Chondrocyte (in vitro differentiated cells): ENCODE results near the gene CUBN. TPM values are rescaled to one million over a fixed set of nuclear protein-coding genes. Genes with fewer than 3 reads are reported as not detected.
A peak's percentile ranks its signal among the peaks of the same experiment; 100 is the strongest.

Experiments
- DNase-seq: peaks from one replicate; pipeline ENCODE4 v3.0.0; 2021; ENCODE audit warnings: mixed read lengths, low spot score
- H3K27ac Mint-ChIP-seq: one replicate; pipeline ENCODE4 v1.8.0; 2021; ENCODE audit warnings: mild to moderate bottlenecking, moderate library complexity, mixed read lengths; ENCODE audit not compliant: unreplicated experiment
- H3K27me3 Mint-ChIP-seq: 2 replicates; pipeline ENCODE4 v1.8.0; 2021; ENCODE audit warnings: low read depth, mixed read lengths
- H3K36me3 Mint-ChIP-seq: 2 replicates; pipeline ENCODE4 v1.8.0; 2021; ENCODE audit warnings: low read depth, mixed read lengths
- H3K4me1 Mint-ChIP-seq: 2 replicates; pipeline ENCODE4 v1.8.0; 2021; ENCODE audit warnings: low read depth, mild to moderate bottlenecking, mixed read lengths
- H3K4me3 Mint-ChIP-seq: one replicate; pipeline ENCODE4 v1.8.0; 2021; ENCODE audit warnings: mild to moderate bottlenecking, moderate library complexity, mixed read lengths; ENCODE audit not compliant: unreplicated experiment
- H3K9me3 Mint-ChIP-seq: 2 replicates; pipeline ENCODE4 v1.8.0; 2021; ENCODE audit warnings: low read depth, mixed read lengths
- total RNA-seq: library from RNA; stranded (reverse); gene quantifications from 3 replicates; pipeline ENCODE4 v1.2.1, GENCODE V29; 2021
- TF ChIP-seq, protein P1 (sequence below): fragments of 200-600 bp; sonication (generic); IDR thresholded peaks from 2 replicates; pipeline ENCODE4 v1.5.0; 2021; ENCODE audit warnings: antibody characterized with exemption, mild to moderate bottlenecking, moderate library complexity

CUBN gene
- total RNA-seq, 1 donor from 2014 or later = 1.0 TPM

DNA sequence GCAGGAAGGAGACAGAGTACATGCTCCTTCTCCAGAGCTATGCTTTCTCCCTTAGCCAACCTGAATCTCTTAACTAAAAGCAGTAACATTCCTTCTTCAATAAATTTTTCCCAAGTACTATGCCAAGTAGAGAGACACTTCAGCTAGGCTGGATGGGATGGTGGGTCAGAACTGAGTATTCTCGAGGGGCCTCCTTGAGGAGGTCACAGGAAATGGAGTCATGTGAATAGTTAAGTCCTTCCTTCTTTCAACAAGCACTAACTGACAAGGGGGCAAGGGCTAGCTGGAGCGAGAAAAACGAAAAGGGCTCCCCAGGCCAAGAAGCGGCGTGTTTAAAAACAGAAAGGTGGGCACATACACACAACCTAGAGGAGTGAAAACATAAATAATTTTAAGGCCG lies 317.8 kb downstream of the CUBN start:
- DNase-seq = no peak
- H3K4me3 Mint-ChIP-seq = no peak overlapping the region
- no peaks in the 10 kb centered on the region for H3K9me3 Mint-ChIP-seq
- TF ChIP-seq, protein P1, sequence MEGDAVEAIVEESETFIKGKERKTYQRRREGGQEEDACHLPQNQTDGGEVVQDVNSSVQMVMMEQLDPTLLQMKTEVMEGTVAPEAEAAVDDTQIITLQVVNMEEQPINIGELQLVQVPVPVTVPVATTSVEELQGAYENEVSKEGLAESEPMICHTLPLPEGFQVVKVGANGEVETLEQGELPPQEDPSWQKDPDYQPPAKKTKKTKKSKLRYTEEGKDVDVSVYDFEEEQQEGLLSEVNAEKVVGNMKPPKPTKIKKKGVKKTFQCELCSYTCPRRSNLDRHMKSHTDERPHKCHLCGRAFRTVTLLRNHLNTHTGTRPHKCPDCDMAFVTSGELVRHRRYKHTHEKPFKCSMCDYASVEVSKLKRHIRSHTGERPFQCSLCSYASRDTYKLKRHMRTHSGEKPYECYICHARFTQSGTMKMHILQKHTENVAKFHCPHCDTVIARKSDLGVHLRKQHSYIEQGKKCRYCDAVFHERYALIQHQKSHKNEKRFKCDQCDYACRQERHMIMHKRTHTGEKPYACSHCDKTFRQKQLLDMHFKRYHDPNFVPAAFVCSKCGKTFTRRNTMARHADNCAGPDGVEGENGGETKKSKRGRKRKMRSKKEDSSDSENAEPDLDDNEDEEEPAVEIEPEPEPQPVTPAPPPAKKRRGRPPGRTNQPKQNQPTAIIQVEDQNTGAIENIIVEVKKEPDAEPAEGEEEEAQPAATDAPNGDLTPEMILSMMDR = no peak
- H3K36me3 Mint-ChIP-seq = peaks cover 5% of the 10 kb centered on the region
- H3K27me3 Mint-ChIP-seq = no peaks in the 10 kb centered on the region
- H3K4me1 Mint-ChIP-seq = peaks cover 47% of the 10 kb centered on the region
- peak overlapping the region; percentile 65 for H3K27ac Mint-ChIP-seq

DNA sequence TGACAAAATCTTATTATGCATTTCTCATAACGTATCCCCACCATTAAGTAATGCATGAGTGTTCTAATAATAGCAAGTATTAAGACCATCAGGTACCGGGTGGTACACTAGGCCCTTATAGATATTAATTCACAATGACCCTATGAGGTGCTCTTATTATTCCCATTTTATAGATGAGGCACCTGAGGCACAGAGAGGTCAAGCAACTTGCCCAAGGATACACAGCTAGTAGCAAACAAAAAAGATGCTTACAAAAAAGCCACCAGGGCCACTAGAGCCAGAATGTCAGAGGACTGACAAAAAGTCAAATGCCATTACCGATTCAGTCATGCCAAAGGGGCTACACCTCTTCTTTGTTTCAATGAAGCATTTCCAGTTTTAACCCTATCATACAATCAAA lies 318.3 kb downstream of the CUBN start:
- Mint-ChIP-seq H3K27me3 (no peaks in the 10 kb centered on the region), H3K27ac (no peak overlapping the region), H3K4me3 (no peak overlapping the region), H3K9me3 (no peaks in the 10 kb centered on the region), H3K36me3 (peaks cover 5% of the 10 kb centered on the region), H3K4me1 (peaks cover 45% of the 10 kb centered on the region)
- DNase-seq = no peak
- TF ChIP-seq, protein P1 = no peak

DNA sequence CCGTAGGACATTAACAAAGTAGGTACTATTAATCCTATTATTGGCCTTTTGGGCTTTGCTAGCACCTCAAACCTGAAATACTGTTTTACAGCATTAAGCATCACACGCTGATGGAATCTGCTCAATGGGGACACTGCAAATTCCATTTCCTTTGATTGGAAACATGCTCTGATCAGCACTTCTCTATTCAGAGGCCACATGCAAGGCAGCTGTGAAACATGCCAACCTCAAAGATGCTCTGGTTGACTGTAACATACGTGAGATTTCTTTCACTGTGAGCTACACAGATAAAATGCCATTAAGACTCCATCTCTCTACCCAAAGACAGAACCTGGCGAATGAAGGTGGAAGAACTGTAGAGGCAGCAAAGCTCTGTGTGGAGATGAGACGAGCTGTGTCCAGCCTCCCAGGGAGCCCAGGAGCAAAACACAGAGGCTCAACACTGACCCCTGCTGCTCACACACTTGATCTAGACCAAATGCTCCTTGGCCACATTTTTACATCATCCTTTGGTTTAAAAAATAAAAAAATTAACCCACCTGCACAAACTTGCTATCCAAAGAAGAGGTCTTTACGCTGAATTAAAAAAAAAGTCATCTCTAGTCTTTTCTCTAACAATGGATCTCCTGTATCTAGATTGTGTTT lies 320.4 kb downstream of the CUBN start:
- no peaks in the 10 kb centered on the region for H3K9me3 Mint-ChIP-seq
- TF ChIP-seq, protein P1 = peak; percentile 76
- H3K4me1 Mint-ChIP-seq = peaks cover 26% of the 10 kb centered on the region
- H3K4me3 Mint-ChIP-seq = no peak overlapping the region
- peak overlapping the region; percentile 12 for H3K27ac Mint-ChIP-seq
- no peaks in the 10 kb centered on the region for H3K27me3 Mint-ChIP-seq
- no peak for DNase-seq
- peaks cover 8% of the 10 kb centered on the region for H3K36me3 Mint-ChIP-seq

DNA sequence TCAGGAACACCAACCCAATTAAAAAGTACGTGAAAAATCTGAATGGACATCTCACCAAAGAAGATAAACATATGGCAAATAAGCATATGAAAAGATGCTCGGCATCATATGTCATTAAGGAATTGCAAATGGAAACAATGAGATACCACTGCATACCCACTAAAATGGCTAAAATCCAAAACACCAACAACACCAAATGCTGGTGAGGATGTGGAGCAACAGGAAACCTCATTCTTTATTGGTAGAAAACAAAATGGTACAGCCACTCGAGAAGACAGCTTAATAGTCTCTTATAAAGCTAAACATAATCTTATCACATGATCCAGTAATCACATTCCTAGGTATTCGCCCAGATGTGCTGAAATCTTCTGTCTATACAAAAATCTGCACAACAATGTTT lies 325.5 kb downstream of the CUBN start:
- H3K27ac Mint-ChIP-seq = no peak overlapping the region
- DNase-seq = no peak
- TF ChIP-seq, protein P1 = no peak
- no peaks in the 10 kb centered on the region for H3K27me3 Mint-ChIP-seq
- H3K9me3 Mint-ChIP-seq = peaks cover 3% of the 10 kb centered on the region
- H3K36me3 Mint-ChIP-seq = peaks cover 2% of the 10 kb centered on the region
- no peak overlapping the region for H3K4me3 Mint-ChIP-seq
- peaks cover 10% of the 10 kb centered on the region for H3K4me1 Mint-ChIP-seq

DNA sequence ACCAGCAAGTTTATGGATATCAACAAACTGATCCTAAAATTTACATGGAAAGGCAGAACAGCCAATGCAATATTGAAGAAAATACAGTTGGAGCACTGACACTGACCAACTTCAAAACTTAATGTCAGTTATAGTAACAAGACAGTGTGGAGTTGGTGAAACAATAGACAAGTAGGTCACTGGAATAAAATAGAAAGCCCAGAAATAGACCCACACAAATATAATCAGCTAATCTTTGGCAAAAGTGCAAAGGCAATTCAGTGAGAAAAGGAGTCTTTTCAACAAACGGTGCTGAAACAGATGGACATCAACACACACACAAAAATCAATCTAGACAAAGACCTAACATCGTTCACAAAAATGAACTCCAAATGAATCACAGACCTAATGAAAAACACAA lies 326.1 kb downstream of the CUBN start:
- Mint-ChIP-seq H3K9me3 (peaks cover 3% of the 10 kb centered on the region), H3K36me3 (peaks cover 2% of the 10 kb centered on the region), H3K4me3 (no peak overlapping the region), H3K27me3 (no peaks in the 10 kb centered on the region), H3K27ac (no peak overlapping the region), H3K4me1 (peaks cover 13% of the 10 kb centered on the region)
- no peak for DNase-seq
- TF ChIP-seq, protein P1 = no peak
